Measurements from ENCODE around the gene DNAH1.

Gene DNAH1

GRCh38 chr3:52447512-52448355 is 131.6 kb downstream of the DNAH1 start:
- DNase-seq (ENCODE audit: low spot score): no peak

All from activated CD4-positive, alpha-beta T cell treated with anti-CD3 and anti-CD28 coated beads, Interleukin-2, Interleukin-4, amounts not matched to agents 100 ng/mL and 50 ng/mL, durations not matched to agents 16 hours and 8 hours (primary cell).